Small intestine (tissue), 7 donors: ENCODE measurements around the gene CAGE1. TPM values are rescaled to one million over a fixed set of nuclear protein-coding genes. Genes with fewer than 3 reads are reported as not detected.
A peak's percentile ranks its signal among the peaks of the same experiment; 100 is the strongest.

Experiments used
- DNase-seq, 2 donors: peaks; one replicate each; pipeline versions ENCODE4 v3.0.0 to v3.0.0-alpha.2; 2013
- FAIRE-seq: peaks from 2 replicates; lab custom pipeline; 2012; peaks lifted over from hg19 to GRCh38; lab: Jason Lieb, UNC
- H3K27ac ChIP-seq, 3 donors: one replicate each; pipeline ENCODE4 v1.5.1; 2013; ENCODE audit warnings: low read length in 2 of 3, mild to moderate bottlenecking in 2 of 3, control low read depth in 1 of 3, inconsistent platforms in 1 of 3, low read depth in 1 of 3, moderate library complexity in 1 of 3
- H3K27me3 ChIP-seq, 3 donors: one replicate each; pipeline ENCODE4 v1.6.1; 2013; ENCODE audit warnings: low read length in 3 of 3, inconsistent platforms in 1 of 3; ENCODE audit not compliant: control insufficient read depth in 3 of 3, insufficient read depth in 3 of 3
- H3K36me3 ChIP-seq, 3 donors: one replicate each; pipeline ENCODE4 v1.6.1; 2013; ENCODE audit warnings: low read length in 3 of 3, inconsistent platforms in 1 of 3, low read depth in 1 of 3, mild to moderate bottlenecking in 1 of 3, moderate library complexity in 1 of 3; ENCODE audit not compliant: control insufficient read depth in 3 of 3, insufficient read depth in 2 of 3
- H3K4me1 ChIP-seq, 3 donors: one replicate each; pipeline ENCODE4 v1.6.1; 2013; ENCODE audit warnings: low read length in 2 of 3, inconsistent platforms in 1 of 3, low read depth in 1 of 3, mild to moderate bottlenecking in 1 of 3, moderate library complexity in 1 of 3; ENCODE audit not compliant: control insufficient read depth in 3 of 3, insufficient read depth in 2 of 3
- H3K4me3 ChIP-seq, 3 donors: one replicate each; pipeline ENCODE4 v1.5.1; 2013; ENCODE audit warnings: low read length in 3 of 3, control low read depth in 1 of 3, inconsistent platforms in 1 of 3, low read depth in 1 of 3, mild to moderate bottlenecking in 1 of 3, moderate library complexity in 1 of 3
- H3K9me3 ChIP-seq, 2 donors: one replicate each; pipeline ENCODE4 v1.6.1; 2013; ENCODE audit warnings: low read depth in 1 of 2, low read length in 1 of 2; ENCODE audit not compliant: control insufficient read depth in 2 of 2, insufficient read depth in 1 of 2
- WGBS, 3 donors: extraction: QIAGEN DNeasy Blood & Tissue Kit; methylation state at CpG; one replicate each; pipeline ENCODE4 v1.1.7; 2013; 5-methylcytosine and 5-hydroxymethylcytosine counted together
- polyA plus RNA-seq, 4 donors: library from polyadenylated mRNA; stranded (reverse) in 3 of 4; unstranded in 1 of 4; fragments of 200-250 nt in 3 of 4; fragments of 120-200 nt in 1 of 4; gene quantifications; one replicate each; pipeline versions ENCODE4 v1.2.1 to v1.2.3, GENCODE V29; 2013
- donor health status: healthy with polysubstance abuse.
- donor health status: control.
- donor health status: control.
- donor health status: Bipolar disorder and iron deficiency.
- donor health status: healthy.

The CAGE1 gene
- polyA plus RNA-seq, 4 donors: 0.01 TPM; not detected in 3

- Histone ChIP-seq H3K4me3 (no peak overlapping the region), H3K36me3 (peaks cover 8 to 27% (median 15%) of the 10 kb centered on the region in 3 donors), H3K27ac (no peak overlapping the region), H3K4me1 (no peaks in the 10 kb centered on the region), H3K9me3 (no peaks in the 10 kb centered on the region), H3K27me3 (no peaks in the 10 kb centered on the region)
- no peak for FAIRE-seq
- no peak for DNase-seq
- WGBS, 3 donors: 96 to 98% (median 98%) methylated on average over 5 of the region's 5 CpGs
Observed at GRCh38 chr6:7307533-7307932, 82.0 kb downstream of the CAGE1 start.

GRCh38 chr6:7304821-7305220, 84.7 kb downstream of the CAGE1 start:
- FAIRE-seq (no peak), DNase-seq (no peak)
- no peaks in the 10 kb centered on the region for H3K4me1 ChIP-seq
- peaks cover 17 to 36% (median 25%) of the 10 kb centered on the region in 3 donors for H3K36me3 ChIP-seq
- no peak overlapping the region for H3K27ac ChIP-seq
- H3K4me3 ChIP-seq: no peak overlapping the region
- H3K27me3 ChIP-seq: no peaks in the 10 kb centered on the region
- 73 to 91% (median 77%) methylated on average over 1 of the region's 1 CpG for WGBS, 3 donors
- no peaks in the 10 kb centered on the region for H3K9me3 ChIP-seq

GRCh38 chr6:7301702-7302101, 87.8 kb downstream of the CAGE1 start:
- DNase-seq: no peak
- H3K4me3 ChIP-seq: no peak overlapping the region
- peaks cover 12 to 41% (median 26%) of the 10 kb centered on the region in 3 donors for H3K36me3 ChIP-seq
- H3K27ac ChIP-seq: no peak overlapping the region
- H3K4me1 ChIP-seq: no peaks in the 10 kb centered on the region
- WGBS, 3 donors: 79 to 87% (median 84%) methylated on average over 7 of the region's 7 CpGs
- H3K27me3 ChIP-seq: no peaks in the 10 kb centered on the region
- no peak for FAIRE-seq
- H3K9me3 ChIP-seq: no peaks in the 10 kb centered on the region

- no peaks in the 10 kb centered on the region for H3K4me1 ChIP-seq
- WGBS, 3 donors: 71 to 77% (median 77%) methylated on average over 5 of the region's 5 CpGs
- FAIRE-seq (no peak), DNase-seq (no peak)
- no peak overlapping the region for H3K4me3 ChIP-seq
- no peaks in the 10 kb centered on the region for H3K9me3 ChIP-seq
- H3K36me3 ChIP-seq: peaks cover 12 to 38% (median 26%) of the 10 kb centered on the region in 3 donors
- H3K27me3 ChIP-seq: no peaks in the 10 kb centered on the region
- no peak overlapping the region for H3K27ac ChIP-seq
Observed at GRCh38 chr6:7300926-7301325, 88.6 kb downstream of the CAGE1 start.

- no peaks in the 10 kb centered on the region for H3K4me1 ChIP-seq
- H3K27me3 ChIP-seq: no peaks in the 10 kb centered on the region
- 93 to 100% (median 95%) methylated on average over 1 of the region's 1 CpG for WGBS, 3 donors
- H3K9me3 ChIP-seq: no peaks in the 10 kb centered on the region
- H3K4me3 ChIP-seq: no peak overlapping the region
- H3K27ac ChIP-seq: no peak overlapping the region
- DNase-seq (no peak), FAIRE-seq (no peak)
- peaks cover 18 to 45% (median 22%) of the 10 kb centered on the region in 3 donors for H3K36me3 ChIP-seq
Observed at GRCh38 chr6:7298113-7298512, 91.4 kb downstream of the CAGE1 start.

GRCh38 chr6:7296602-7297001, 92.9 kb downstream of the CAGE1 start:
- FAIRE-seq: no peak
- WGBS, 3 donors: 93 to 96% (median 94%) methylated on average over 2 of the region's 2 CpGs
- H3K36me3 ChIP-seq: peaks cover 14 to 42% (median 29%) of the 10 kb centered on the region in 3 donors

GRCh38 chr6:7295916-7296315, 93.6 kb downstream of the CAGE1 start:
- H3K36me3 ChIP-seq: peaks cover 10 to 42% (median 23%) of the 10 kb centered on the region in 3 donors
- H3K4me1 ChIP-seq: no peaks in the 10 kb centered on the region
- DNase-seq (no peak), FAIRE-seq (no peak)
- H3K4me3 ChIP-seq: no peak overlapping the region
- no peaks in the 10 kb centered on the region for H3K27me3 ChIP-seq
- no peak overlapping the region for H3K27ac ChIP-seq
- H3K9me3 ChIP-seq: no peaks in the 10 kb centered on the region
- 87 to 95% (median 87%) methylated on average over 3 of the region's 3 CpGs for WGBS, 3 donors

More at GRCh38 chr6:7296602-7297001, 92.9 kb downstream of the CAGE1 start:
- no peak overlapping the region for H3K27ac ChIP-seq
- no peaks in the 10 kb centered on the region for H3K9me3 ChIP-seq
- no peaks in the 10 kb centered on the region for H3K27me3 ChIP-seq
- no peak for DNase-seq
- H3K4me1 ChIP-seq: no peaks in the 10 kb centered on the region
- no peak overlapping the region for H3K4me3 ChIP-seq

GRCh38 chr6:7292596-7293255, 96.8 kb downstream of the CAGE1 start:
- WGBS, 3 donors: 84 to 88% (median 86%) methylated on average over 6 of the region's 6 CpGs
- DNase-seq (peak in 1 of 2 donors; percentile 42), FAIRE-seq (no peak)
- peaks cover 7 to 32% (median 30%) of the 10 kb centered on the region in 3 donors for H3K36me3 ChIP-seq
- no peaks in the 10 kb centered on the region for H3K27me3 ChIP-seq
- H3K9me3 ChIP-seq: no peaks in the 10 kb centered on the region
- H3K4me3 ChIP-seq: no peak overlapping the region
- H3K4me1 ChIP-seq: no peaks in the 10 kb centered on the region
- no peak overlapping the region for H3K27ac ChIP-seq
